Small intestine (tissue), 7 donors: ENCODE measurements around the gene RSRP1. TPM values are rescaled to one million over a fixed set of nuclear protein-coding genes. Genes with fewer than 3 reads are reported as not detected.
A peak's percentile ranks its signal among the peaks of the same experiment; 100 is the strongest.
"Not testable (repeated sequence)": the region's sequence is repeated elsewhere in the genome, so short reads cannot be mapped to it uniquely, and the experiment has no call there.

Source experiments
- DNase-seq, 2 donors: peaks; one replicate each; pipeline versions ENCODE4 v3.0.0 to v3.0.0-alpha.2; 2013
- FAIRE-seq: peaks from 2 replicates; lab custom pipeline; 2012; peaks lifted over from hg19 to GRCh38; lab: Jason Lieb, UNC
- H3K27ac ChIP-seq, 3 donors: one replicate each; pipeline ENCODE4 v1.5.1; 2013; ENCODE audit warnings: low read length in 2 of 3, mild to moderate bottlenecking in 2 of 3, control low read depth in 1 of 3, inconsistent platforms in 1 of 3, low read depth in 1 of 3, moderate library complexity in 1 of 3
- H3K27me3 ChIP-seq, 3 donors: one replicate each; pipeline ENCODE4 v1.6.1; 2013; ENCODE audit warnings: low read length in 3 of 3, inconsistent platforms in 1 of 3; ENCODE audit not compliant: control insufficient read depth in 3 of 3, insufficient read depth in 3 of 3
- H3K36me3 ChIP-seq, 3 donors: one replicate each; pipeline ENCODE4 v1.6.1; 2013; ENCODE audit warnings: low read length in 3 of 3, inconsistent platforms in 1 of 3, low read depth in 1 of 3, mild to moderate bottlenecking in 1 of 3, moderate library complexity in 1 of 3; ENCODE audit not compliant: control insufficient read depth in 3 of 3, insufficient read depth in 2 of 3
- H3K4me1 ChIP-seq, 3 donors: one replicate each; pipeline ENCODE4 v1.6.1; 2013; ENCODE audit warnings: low read length in 2 of 3, inconsistent platforms in 1 of 3, low read depth in 1 of 3, mild to moderate bottlenecking in 1 of 3, moderate library complexity in 1 of 3; ENCODE audit not compliant: control insufficient read depth in 3 of 3, insufficient read depth in 2 of 3
- H3K4me3 ChIP-seq, 3 donors: one replicate each; pipeline ENCODE4 v1.5.1; 2013; ENCODE audit warnings: low read length in 3 of 3, control low read depth in 1 of 3, inconsistent platforms in 1 of 3, low read depth in 1 of 3, mild to moderate bottlenecking in 1 of 3, moderate library complexity in 1 of 3
- H3K9me3 ChIP-seq, 2 donors: one replicate each; pipeline ENCODE4 v1.6.1; 2013; ENCODE audit warnings: low read depth in 1 of 2, low read length in 1 of 2; ENCODE audit not compliant: control insufficient read depth in 2 of 2, insufficient read depth in 1 of 2
- WGBS, 3 donors: extraction: QIAGEN DNeasy Blood & Tissue Kit; methylation state at CpG; one replicate each; pipeline ENCODE4 v1.1.7; 2013; 5-methylcytosine and 5-hydroxymethylcytosine counted together
- polyA plus RNA-seq, 4 donors: library from polyadenylated mRNA; stranded (reverse) in 3 of 4; unstranded in 1 of 4; fragments of 200-250 nt in 3 of 4; fragments of 120-200 nt in 1 of 4; gene quantifications; one replicate each; pipeline versions ENCODE4 v1.2.1 to v1.2.3, GENCODE V29; 2013
- donor health status: healthy with polysubstance abuse.
- donor health status: control.
- donor health status: control.
- donor health status: Bipolar disorder and iron deficiency.
- donor health status: healthy.

Gene RSRP1
- polyA plus RNA-seq, 4 donors, result 56.7 to 291 (median 108) TPM

DNA sequence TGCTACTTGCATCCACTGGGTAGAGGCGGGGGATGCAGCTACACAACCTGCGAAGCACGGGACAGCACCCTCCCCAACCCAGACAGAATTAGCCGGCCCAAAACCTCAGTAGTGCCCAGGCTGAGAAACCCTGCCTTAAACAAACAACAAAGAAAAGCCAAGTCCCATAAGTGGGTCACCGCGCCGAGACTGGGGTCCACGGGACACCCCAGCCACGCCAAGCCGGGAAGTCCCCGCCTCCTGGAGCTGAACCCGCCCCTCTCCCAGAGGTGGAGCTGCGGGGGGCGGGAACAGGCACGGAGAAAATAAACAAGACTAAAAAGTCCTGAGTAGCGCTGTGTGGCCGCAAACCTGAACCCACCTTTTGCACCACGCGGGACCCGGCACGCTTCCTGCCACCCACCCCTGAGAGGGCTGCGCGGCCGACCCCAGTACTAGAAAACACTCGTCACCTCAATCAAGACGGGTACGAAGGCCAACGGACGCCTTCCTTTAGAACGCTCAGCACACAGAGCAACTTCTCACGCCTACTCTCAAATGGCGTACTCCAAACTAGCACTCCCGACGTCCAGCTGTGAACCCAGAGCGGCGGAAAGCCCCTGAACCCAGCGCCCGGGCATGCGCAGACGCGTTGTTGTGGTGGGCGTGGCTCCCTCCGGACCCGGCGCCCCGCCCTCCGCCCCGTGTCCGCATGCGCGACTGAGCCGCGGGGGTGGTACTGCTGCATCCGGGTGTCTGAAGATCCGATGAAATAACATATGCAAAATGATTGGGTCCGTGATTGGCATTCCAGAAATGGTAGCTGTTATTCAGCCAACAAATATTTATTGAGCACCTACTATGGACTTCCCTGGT lies 20.3 kb upstream of the RSRP1 start:
- H3K27me3 ChIP-seq, H3K9me3 ChIP-seq, H3K36me3 ChIP-seq, H3K4me1 ChIP-seq, FAIRE-seq: not testable (repeated sequence)
- peak overlapping the region; percentile 51 to 91 (median 73) for H3K27ac ChIP-seq
- WGBS, 3 donors, result 0% methylated on average over 21 to 43 of the region's 56 CpGs
- H3K4me3 ChIP-seq, result peak overlapping the region; percentile 25 to 50 (median 49)
- peak; percentile 63 to 86 for DNase-seq

GRCh38 chr1:25266554-25267287 lies 19.5 kb upstream of the RSRP1 start:
- peak overlapping the region in 1 of 3 donors; percentile 45 for H3K27ac ChIP-seq
- H3K4me1 ChIP-seq, H3K27me3 ChIP-seq, H3K36me3 ChIP-seq, H3K9me3 ChIP-seq, FAIRE-seq: not testable (repeated sequence)
- DNase-seq, result peak in 1 of 2 donors; percentile 21
- H3K4me3 ChIP-seq, result peak overlapping the region; percentile 41 to 63 (median 49)
- WGBS, 3 donors, result 0 to 1% (median 0%) methylated on average over 6 to 26 of the region's 45 CpGs

GRCh38 chr1:25260336-25260735 lies 13.1 kb upstream of the RSRP1 start:
- not testable (repeated sequence) for H3K4me3 ChIP-seq, H3K27ac ChIP-seq, H3K27me3 ChIP-seq, H3K4me1 ChIP-seq, H3K36me3 ChIP-seq, DNase-seq, H3K9me3 ChIP-seq, FAIRE-seq
- WGBS, 3 donors, result 75 to 85% (median 80%) methylated on average over 3 of the region's 3 CpGs

- H3K27me3 ChIP-seq, H3K27ac ChIP-seq, H3K9me3 ChIP-seq, H3K4me1 ChIP-seq, H3K4me3 ChIP-seq, FAIRE-seq, H3K36me3 ChIP-seq: not testable (repeated sequence)
- DNase-seq, result peak in 1 of 2 donors; percentile 6
- whole genome bisulfite sequencing, 3 donors, result 48 to 69% (median 55%) methylated on average over 5 to 7 of the region's 7 CpGs
These were observed 12.6 kb upstream of the RSRP1 start for GRCh38 chr1:25259813-25260212.

- H3K27me3 ChIP-seq, result no peaks in the 10 kb centered on the region
- no peak overlapping the region for H3K27ac ChIP-seq
- H3K4me3 ChIP-seq, result no peak overlapping the region
- H3K36me3 ChIP-seq, result no peaks in the 10 kb centered on the region
- DNase-seq (no peak), FAIRE-seq (no peak)
- 63 to 83% (median 66%) methylated on average over 1 of the region's 1 CpG for WGBS, 3 donors
- H3K4me1 ChIP-seq, result no peaks in the 10 kb centered on the region
- no peaks in the 10 kb centered on the region for H3K9me3 ChIP-seq
These were observed 9.9 kb upstream of the RSRP1 start for GRCh38 chr1:25257196-25257595.

- DNase-seq (no peak), FAIRE-seq (no peak)
- Histone ChIP-seq H3K27me3 (no peaks in the 10 kb centered on the region), H3K4me1 (no peaks in the 10 kb centered on the region), H3K36me3 (no peaks in the 10 kb centered on the region), H3K4me3 (no peak overlapping the region), H3K27ac (no peak overlapping the region), H3K9me3 (no peaks in the 10 kb centered on the region)
- 94 to 97% (median 96%) methylated on average over 5 of the region's 5 CpGs for WGBS, 3 donors
These were observed 9.3 kb upstream of the RSRP1 start for GRCh38 chr1:25256578-25256965.

- Histone ChIP-seq H3K27me3 (no peaks in the 10 kb centered on the region), H3K9me3 (no peaks in the 10 kb centered on the region), H3K36me3 (no peaks in the 10 kb centered on the region), H3K27ac (no peak overlapping the region), H3K4me3 (no peak overlapping the region), H3K4me1 (no peaks in the 10 kb centered on the region)
- FAIRE-seq, result no peak
- no peak for DNase-seq
- WGBS, 3 donors, result 66 to 83% (median 74%) methylated on average over 18 of the region's 18 CpGs
These were observed 8.7 kb upstream of the RSRP1 start for GRCh38 chr1:25255706-25256577.

DNA sequence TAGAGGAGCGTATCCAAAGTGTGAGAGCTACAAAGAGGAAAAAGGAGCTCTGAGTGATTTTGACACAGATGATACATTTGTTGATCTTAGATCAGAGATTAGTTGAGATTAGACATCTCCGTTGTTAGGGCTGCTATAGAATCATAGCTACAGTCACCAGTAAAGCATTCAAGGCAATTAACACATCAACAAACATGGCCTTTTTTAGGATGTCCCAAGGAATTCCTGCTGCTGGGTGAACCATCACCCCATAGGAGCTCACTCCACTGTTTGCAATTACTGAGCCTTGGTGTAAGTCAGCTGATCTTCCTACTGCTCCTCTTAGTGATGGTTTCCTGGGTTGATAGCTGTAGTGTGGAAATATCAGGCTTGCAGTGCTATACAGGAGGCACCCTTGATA lies 6.7 kb upstream of the RSRP1 start:
- 78 to 87% (median 87%) methylated on average over 2 of the region's 2 CpGs for WGBS, 3 donors
- Histone ChIP-seq H3K4me1 (no peaks in the 10 kb centered on the region), H3K27ac (peak overlapping the region in 1 of 3 donors; percentile 12), H3K36me3 (no peaks in the 10 kb centered on the region), H3K27me3 (no peaks in the 10 kb centered on the region), H3K4me3 (no peak overlapping the region), H3K9me3 (no peaks in the 10 kb centered on the region)
- DNase-seq (no peak), FAIRE-seq (no peak)
